ENCODE data around the gene MVB12B.

The MVB12B gene

GRCh38 chr9:126521089-126521488 lies 194.5 kb downstream of the MVB12B start:
- no peak for TF ChIP-seq Cebpa-rat (IDR thresholded peaks at IDR 0.05)
- Histone ChIP-seq H3K4me3 (no peak overlapping the region), H3K36me3 (no peaks in the 10 kb centered on the region), H3K9me3 (no peaks in the 10 kb centered on the region), H3K27me3 (peaks cover 64% of the 10 kb centered on the region), H4K20me1 (peaks cover 10% of the 10 kb centered on the region), H3K4me1 (peaks cover 13% of the 10 kb centered on the region), H3K9ac (no peak overlapping the region), H3K27ac (no peak overlapping the region), H3K4me2 (no peak overlapping the region)

GRCh38 chr9:126521551-126521950 lies 194.9 kb downstream of the MVB12B start:
- Histone ChIP-seq H3K9ac (no peak overlapping the region), H4K20me1 (peaks cover 7% of the 10 kb centered on the region), H3K27ac (no peak overlapping the region), H3K4me2 (no peak overlapping the region), H3K4me3 (no peak overlapping the region), H3K4me1 (peaks cover 18% of the 10 kb centered on the region), H3K36me3 (no peaks in the 10 kb centered on the region), H3K27me3 (peaks cover 64% of the 10 kb centered on the region), H3K9me3 (no peaks in the 10 kb centered on the region)
- TF ChIP-seq Cebpa-rat (IDR thresholded peaks at IDR 0.05) = no peak

GRCh38 chr9:126521976-126522590 lies 195.5 kb downstream of the MVB12B start:
- no peak for TF ChIP-seq Cebpa-rat (IDR thresholded peaks at IDR 0.05)
- Histone ChIP-seq H3K4me3 (no peak overlapping the region), H3K27me3 (peaks cover 59% of the 10 kb centered on the region), H3K4me2 (no peak overlapping the region), H3K9me3 (no peaks in the 10 kb centered on the region), H3K9ac (no peak overlapping the region), H3K4me1 (peaks cover 15% of the 10 kb centered on the region), H3K27ac (no peak overlapping the region), H4K20me1 (peaks cover 2% of the 10 kb centered on the region), H3K36me3 (no peaks in the 10 kb centered on the region)

DNA sequence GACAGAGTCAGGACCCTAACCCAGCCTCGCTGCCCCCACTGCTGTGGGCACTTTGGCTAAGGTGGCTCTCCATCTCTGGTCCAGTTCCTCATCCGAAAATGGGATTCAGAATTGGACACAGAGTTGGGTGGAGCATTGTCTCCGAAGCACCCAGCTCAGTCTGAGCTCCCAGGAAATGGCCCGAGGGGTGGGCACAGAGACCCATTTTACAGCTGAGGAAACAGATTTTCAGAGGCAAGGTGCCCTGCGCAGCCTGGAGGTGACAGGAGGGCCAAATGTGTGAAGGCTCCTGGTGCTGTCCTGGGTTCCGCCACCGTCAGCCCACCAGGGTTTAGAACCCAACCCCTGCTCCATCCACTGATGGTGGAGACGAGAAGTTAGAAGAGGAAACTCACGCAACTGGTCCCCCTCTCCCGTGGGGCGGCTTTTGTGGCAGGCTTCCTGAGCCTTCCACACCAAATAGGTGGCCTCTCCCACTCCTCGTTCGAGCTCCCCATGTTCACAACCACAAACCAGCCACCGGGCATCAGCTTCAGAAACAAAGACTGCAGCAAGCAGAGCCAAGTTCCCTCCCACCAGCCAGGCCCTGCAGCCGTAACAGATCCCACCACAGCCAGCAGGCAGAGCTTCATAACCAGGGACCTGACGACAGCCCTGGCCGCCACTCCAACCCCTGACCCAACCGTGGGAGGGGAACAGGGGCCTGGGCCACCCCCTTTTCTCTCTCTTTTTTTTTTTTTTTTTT lies 196.2 kb downstream of the MVB12B start:
- H3K36me3 ChIP-seq = no peaks in the 10 kb centered on the region
- H3K27ac ChIP-seq = no peak overlapping the region
- H3K4me3 ChIP-seq = no peak overlapping the region
- H3K4me2 ChIP-seq = no peak overlapping the region
- peaks cover 14% of the 10 kb centered on the region for H3K4me1 ChIP-seq
- no peak overlapping the region for H3K9ac ChIP-seq
- H3K27me3 ChIP-seq = peaks cover 52% of the 10 kb centered on the region
- no peaks in the 10 kb centered on the region for H3K9me3 ChIP-seq
- H4K20me1 ChIP-seq = no peaks in the 10 kb centered on the region; the same call in 1 of the 2 replicates
- TF ChIP-seq Cebpa-rat (IDR thresholded peaks at IDR 0.05) = no peak

DNA sequence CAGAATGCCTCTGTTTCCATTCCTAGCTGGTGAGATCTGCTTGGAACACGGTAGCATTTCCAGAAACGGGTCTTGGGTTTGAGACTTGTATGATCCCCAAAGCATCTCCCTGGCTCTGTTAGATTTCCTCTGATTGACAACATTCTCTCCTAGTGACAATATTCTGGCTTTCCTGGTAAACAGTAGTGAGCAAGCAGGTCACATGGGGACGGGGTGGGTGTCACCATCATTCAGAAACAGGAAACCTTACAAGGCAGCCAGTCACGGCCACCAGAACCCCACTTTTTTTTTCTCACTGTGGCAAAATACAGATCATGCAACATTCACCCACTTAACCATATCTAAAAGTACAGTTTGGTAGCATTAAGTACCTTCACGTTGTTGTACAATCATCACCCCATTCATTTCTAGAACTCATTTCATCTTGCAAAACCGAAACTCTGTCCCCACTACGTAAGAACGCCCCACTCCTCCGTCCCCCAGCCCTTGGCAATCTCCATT lies 197.0 kb downstream of the MVB12B start:
- Histone ChIP-seq H4K20me1 (no peaks in the 10 kb centered on the region; the same call in 1 of the 2 replicates), H3K36me3 (no peaks in the 10 kb centered on the region), H3K27me3 (peaks cover 43% of the 10 kb centered on the region), H3K4me2 (no peak overlapping the region), H3K9me3 (no peaks in the 10 kb centered on the region), H3K4me1 (peaks cover 14% of the 10 kb centered on the region), H3K4me3 (no peak overlapping the region), H3K9ac (no peak overlapping the region), H3K27ac (no peak overlapping the region)
- no peak for TF ChIP-seq Cebpa-rat (IDR thresholded peaks at IDR 0.05)

DNA sequence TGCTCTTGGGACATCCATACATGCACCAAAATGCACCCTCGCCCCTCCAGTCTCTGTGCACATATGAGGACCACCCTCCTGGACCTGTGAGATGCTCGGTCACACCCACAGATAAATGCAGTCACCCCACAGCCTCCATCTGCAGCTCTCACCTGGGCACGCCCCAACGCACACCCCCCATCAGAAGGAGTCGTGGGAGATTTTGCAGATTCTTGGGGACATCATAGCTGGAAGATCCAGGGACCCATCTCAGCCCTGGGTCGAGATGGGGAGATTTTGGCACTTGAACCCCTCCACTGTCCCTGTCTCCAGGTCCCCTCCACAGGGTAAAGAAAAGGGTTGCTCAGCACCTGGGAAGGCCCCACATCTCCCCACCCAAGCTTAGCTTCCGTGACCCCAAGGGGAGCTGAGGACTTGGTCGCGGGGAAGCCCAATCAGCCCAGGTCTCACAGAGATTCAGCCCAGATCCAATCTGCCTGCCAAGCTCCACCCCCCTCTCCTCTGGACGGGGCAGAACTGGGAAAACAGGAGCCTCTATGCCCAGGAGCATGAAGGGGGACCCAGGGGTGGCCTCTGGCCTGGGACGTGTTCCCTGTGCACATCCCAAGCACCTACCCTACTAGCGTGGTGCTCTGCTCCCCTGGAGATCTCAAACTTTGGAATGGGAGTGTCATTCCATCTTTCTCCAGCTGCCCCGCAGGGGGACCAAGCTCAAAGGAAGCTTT lies 197.9 kb downstream of the MVB12B start:
- H3K4me1 ChIP-seq = peaks cover 14% of the 10 kb centered on the region
- H3K4me2 ChIP-seq = no peak overlapping the region

GRCh38 chr9:126526218-126527108 lies 199.8 kb downstream of the MVB12B start:
- H4K20me1 ChIP-seq = no peaks in the 10 kb centered on the region
- peaks cover 14% of the 10 kb centered on the region for H3K4me1 ChIP-seq
- H3K4me2 ChIP-seq = peak overlapping the region; percentile 6; the same call in 1 of the 2 replicates
- H3K9me3 ChIP-seq = no peaks in the 10 kb centered on the region
- H3K36me3 ChIP-seq = no peaks in the 10 kb centered on the region
- no peak overlapping the region for H3K9ac ChIP-seq
- peaks cover 22% of the 10 kb centered on the region; the same call in 1 of the 2 replicates for H3K27me3 ChIP-seq
- no peak for TF ChIP-seq Cebpa-rat (IDR thresholded peaks at IDR 0.05)
- no peak overlapping the region for H3K27ac ChIP-seq
- H3K4me3 ChIP-seq = no peak overlapping the region

More for the DNA sequence above, 197.9 kb downstream of the MVB12B start:
- Histone ChIP-seq H3K36me3 (no peaks in the 10 kb centered on the region), H3K27me3 (peaks cover 34% of the 10 kb centered on the region), H3K9ac (no peak overlapping the region), H4K20me1 (no peaks in the 10 kb centered on the region; the same call in 1 of the 2 replicates), H3K9me3 (no peaks in the 10 kb centered on the region), H3K4me3 (no peak overlapping the region), H3K27ac (no peak overlapping the region)
- no peak for TF ChIP-seq Cebpa-rat (IDR thresholded peaks at IDR 0.05)

DNA sequence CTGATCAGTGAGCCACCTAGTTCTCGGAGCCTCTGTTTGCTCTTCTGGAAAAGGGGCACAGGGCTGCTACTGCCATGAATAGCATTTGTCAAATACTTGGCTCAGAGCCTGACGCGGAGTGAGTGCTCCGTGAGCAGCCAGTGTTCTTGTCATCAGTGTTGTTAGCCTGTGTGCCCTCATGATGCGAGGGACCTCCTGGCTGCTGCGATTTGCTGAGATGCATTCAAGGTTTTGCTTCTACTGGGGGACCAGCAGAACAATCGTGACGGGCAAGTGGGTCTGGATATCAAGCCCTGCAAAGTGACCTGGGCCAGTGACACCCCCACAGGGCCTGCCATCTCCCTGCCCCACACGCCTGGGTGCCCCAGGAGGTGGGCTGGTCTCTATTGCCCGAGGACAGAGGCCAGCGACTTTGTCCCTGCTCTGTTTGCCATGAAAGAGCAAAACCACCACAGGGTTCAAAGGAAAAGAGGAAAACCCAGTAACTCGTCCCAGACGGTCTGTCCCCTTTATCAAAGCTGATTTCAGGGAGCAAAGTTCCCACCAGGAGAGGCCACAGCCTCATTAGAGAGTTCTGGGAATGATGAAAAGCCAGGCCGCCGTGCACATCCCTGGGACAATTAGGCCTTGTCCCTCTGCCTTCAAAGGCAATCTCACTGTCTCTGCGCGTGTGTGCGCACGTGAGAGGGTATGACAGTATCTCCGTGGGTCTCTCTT lies 200.6 kb downstream of the MVB12B start:
- no peak overlapping the region for H3K9ac ChIP-seq
- H3K27me3 ChIP-seq = peaks cover 14% of the 10 kb centered on the region; the same call in 1 of the 2 replicates
- no peaks in the 10 kb centered on the region for H3K9me3 ChIP-seq
- no peak overlapping the region for H3K4me3 ChIP-seq
- H3K27ac ChIP-seq = no peak overlapping the region
- H4K20me1 ChIP-seq = no peaks in the 10 kb centered on the region
- peaks cover 14% of the 10 kb centered on the region for H3K4me1 ChIP-seq
- no peak overlapping the region for H3K4me2 ChIP-seq
- no peak for TF ChIP-seq Cebpa-rat (IDR thresholded peaks at IDR 0.05)
- H3K36me3 ChIP-seq = no peaks in the 10 kb centered on the region

All from BLaER1 (cell line).